ENCODE results near the gene ANO6.
A peak's percentile ranks its signal among the peaks of the same experiment; 100 is the strongest.

Gene ANO6

DNA sequence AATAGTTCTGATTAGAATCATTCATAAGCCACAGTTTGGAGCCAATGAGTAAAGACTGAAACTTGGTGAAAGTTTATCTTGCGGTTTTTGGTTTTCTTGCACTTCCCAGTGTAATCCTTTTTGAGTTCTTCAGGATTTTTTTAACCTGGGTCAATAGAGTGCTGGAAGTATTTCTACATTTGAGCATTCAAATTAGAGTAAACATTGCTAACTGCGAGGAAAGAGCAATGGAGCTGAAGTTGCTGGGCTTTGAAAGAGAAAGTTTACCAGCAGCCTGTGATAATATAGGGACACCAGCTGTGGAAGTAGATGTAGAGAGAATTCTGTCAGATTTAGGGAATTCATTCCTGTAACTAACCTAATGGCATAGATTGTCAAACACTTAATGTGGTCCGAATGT is 30.3 kb downstream of the ANO6 start:
- TF ChIP-seq, protein P1, sequence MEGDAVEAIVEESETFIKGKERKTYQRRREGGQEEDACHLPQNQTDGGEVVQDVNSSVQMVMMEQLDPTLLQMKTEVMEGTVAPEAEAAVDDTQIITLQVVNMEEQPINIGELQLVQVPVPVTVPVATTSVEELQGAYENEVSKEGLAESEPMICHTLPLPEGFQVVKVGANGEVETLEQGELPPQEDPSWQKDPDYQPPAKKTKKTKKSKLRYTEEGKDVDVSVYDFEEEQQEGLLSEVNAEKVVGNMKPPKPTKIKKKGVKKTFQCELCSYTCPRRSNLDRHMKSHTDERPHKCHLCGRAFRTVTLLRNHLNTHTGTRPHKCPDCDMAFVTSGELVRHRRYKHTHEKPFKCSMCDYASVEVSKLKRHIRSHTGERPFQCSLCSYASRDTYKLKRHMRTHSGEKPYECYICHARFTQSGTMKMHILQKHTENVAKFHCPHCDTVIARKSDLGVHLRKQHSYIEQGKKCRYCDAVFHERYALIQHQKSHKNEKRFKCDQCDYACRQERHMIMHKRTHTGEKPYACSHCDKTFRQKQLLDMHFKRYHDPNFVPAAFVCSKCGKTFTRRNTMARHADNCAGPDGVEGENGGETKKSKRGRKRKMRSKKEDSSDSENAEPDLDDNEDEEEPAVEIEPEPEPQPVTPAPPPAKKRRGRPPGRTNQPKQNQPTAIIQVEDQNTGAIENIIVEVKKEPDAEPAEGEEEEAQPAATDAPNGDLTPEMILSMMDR (conservative IDR thresholded peaks at IDR 0.05), result no peak
- no peak for TF ChIP-seq ZFX (IDR thresholded peaks at IDR 0.05)
- no peak overlapping the region for H3K27ac ChIP-seq

- no peak overlapping the region for H3K27ac ChIP-seq
- TF ChIP-seq ZFX (IDR thresholded peaks at IDR 0.05), result no peak
- TF ChIP-seq, protein P1 (conservative IDR thresholded peaks at IDR 0.05), result no peak
These were observed 31.7 kb downstream of the ANO6 start for GRCh38 chr12:45247589-45247988.

DNA sequence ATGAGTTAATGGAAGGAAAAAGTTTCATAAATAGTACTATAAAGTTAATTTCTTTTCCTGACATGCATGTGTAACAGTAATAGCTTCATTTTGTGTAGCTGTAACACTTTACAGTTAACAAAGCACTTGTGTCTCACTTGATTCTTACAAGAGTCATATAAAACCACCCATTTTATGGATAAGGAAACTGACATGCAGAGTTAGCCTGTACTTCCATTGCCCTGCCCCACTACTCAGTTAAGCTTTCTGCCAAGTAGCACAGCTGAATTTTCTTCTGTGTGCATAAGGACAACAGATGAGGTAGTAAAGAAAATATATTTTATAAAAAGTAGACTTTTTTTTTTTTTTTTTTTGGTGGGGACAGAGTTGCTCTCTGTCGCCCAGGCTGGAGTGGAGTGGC is 32.2 kb downstream of the ANO6 start:
- no peak for TF ChIP-seq ZFX (IDR thresholded peaks at IDR 0.05)
- TF ChIP-seq, protein P1 (conservative IDR thresholded peaks at IDR 0.05), result no peak
- no peak overlapping the region for H3K27ac ChIP-seq

- TF ChIP-seq, protein P1 (conservative IDR thresholded peaks at IDR 0.05), result no peak
- TF ChIP-seq ZFX (IDR thresholded peaks at IDR 0.05), result no peak
- H3K27ac ChIP-seq, result no peak overlapping the region
These were observed 38.4 kb downstream of the ANO6 start for GRCh38 chr12:45254254-45254653.

- no peak overlapping the region for H3K27ac ChIP-seq
- TF ChIP-seq, protein P1 (conservative IDR thresholded peaks at IDR 0.05), result no peak
- TF ChIP-seq ZFX (IDR thresholded peaks at IDR 0.05), result no peak
These were observed 40.8 kb downstream of the ANO6 start for GRCh38 chr12:45256721-45257120.

- no peak for TF ChIP-seq ZFX (IDR thresholded peaks at IDR 0.05)
- TF ChIP-seq, protein P1 (conservative IDR thresholded peaks at IDR 0.05), result no peak
- H3K27ac ChIP-seq, result no peak overlapping the region
These were observed 41.5 kb downstream of the ANO6 start for GRCh38 chr12:45257185-45257930.

DNA sequence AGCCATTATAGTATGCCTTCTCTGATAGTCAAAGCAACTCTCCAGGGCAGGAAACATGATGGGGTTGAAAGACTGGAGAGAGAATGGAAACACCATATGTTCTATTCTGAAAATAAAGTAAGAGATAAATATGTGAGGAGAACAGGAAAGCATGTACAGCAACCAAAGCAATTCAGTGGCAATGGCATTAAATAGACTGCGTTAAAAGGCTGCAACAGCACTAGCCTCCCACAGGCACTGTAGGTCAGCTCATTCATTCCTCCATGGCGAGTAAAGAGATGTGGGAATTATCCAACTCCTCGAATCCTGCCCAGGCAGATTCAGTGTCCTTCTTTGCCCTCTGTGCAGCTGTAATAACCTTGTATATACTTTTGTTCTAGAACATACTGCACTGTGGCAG is 43.8 kb downstream of the ANO6 start:
- TF ChIP-seq, protein P1 (conservative IDR thresholded peaks at IDR 0.05), result no peak
- no peak for TF ChIP-seq ZFX (IDR thresholded peaks at IDR 0.05)
- peak overlapping the region; percentile 48; the same call in 1 of the 2 replicates for H3K27ac ChIP-seq
